ENCODE results near the gene CD300LG. TPM values are rescaled to one million over a fixed set of nuclear protein-coding genes. Genes with fewer than 3 reads are reported as not detected.
A peak's percentile ranks its signal among the peaks of the same experiment; 100 is the strongest.

Gene CD300LG
- polyA plus RNA-seq, 3 donors = not detected

- H3K27me3 Mint-ChIP-seq (ENCODE audit: low read depth in 3 of 3) = peaks cover 5 to 13% (median 5%) of the 10 kb centered on the region in 3 donors
Measured at GRCh38 chr17:43854498-43854897, 7.5 kb downstream of the CD300LG start.

GRCh38 chr17:43855061-43855460 is 8.1 kb downstream of the CD300LG start:
- no peak overlapping the region for H3K9ac ChIP-seq (ENCODE audit: insufficient read depth, low read length, poor library complexity, severe bottlenecking)
- H3K4me1 ChIP-seq (ENCODE audit: control insufficient read depth in 1 of 2, insufficient read depth in 2 of 2, low read length in 2 of 2) = no peaks in the 10 kb centered on the region
- no peaks in the 10 kb centered on the region for H3K36me3 ChIP-seq (replicated peaks in 1 of 2; ENCODE audit: control insufficient read depth in 1 of 2, insufficient read depth in 2 of 2, low read length in 2 of 2)
- Mint-ChIP-seq H3K27ac (peak overlapping the region in 1 of 7 donors; percentile 16), H3K9me3 (peaks cover 0 to 9% (median 2%) of the 10 kb centered on the region in 7 donors), H3K4me1 (peaks cover 9% of the 10 kb centered on the region), H3K36me3 (no peaks in the 10 kb centered on the region), H3K27me3 (ENCODE audit: low read depth in 3 of 3) (peaks cover 5 to 15% (median 5%) of the 10 kb centered on the region in 3 donors), H3K4me3 (no peak overlapping the region)
- intact Hi-C loops (cut with micrococcal nuclease) = no loop called here
- no peak overlapping the region for H3K27ac ChIP-seq (ENCODE audit: low read depth in 1 of 2, low read length in 2 of 2)
- no peak for TF ChIP-seq CTCF (IDR thresholded peaks at IDR 0.05)
- no peaks in the 10 kb centered on the region for H3K27me3 ChIP-seq (ENCODE audit: control insufficient read depth in 2 of 2, insufficient read depth in 2 of 2, low read length in 2 of 2)
- H3K9me3 ChIP-seq (replicated peaks in 1 of 2; ENCODE audit: control insufficient read depth in 1 of 2, insufficient read depth in 1 of 2, low read length in 2 of 2) = peaks cover 0 to 7% of the 10 kb centered on the region in 2 donors
- no peak overlapping the region for H3K4me3 ChIP-seq (replicated peaks in 1 of 3; ENCODE audit: low read depth in 2 of 3, low read length in 3 of 3)
- H3K4me2 ChIP-seq (replicated peaks; ENCODE audit: extremely low read depth, low read length, poor library complexity, severe bottlenecking) = no peak overlapping the region
- H4K20me1 ChIP-seq (ENCODE audit: insufficient read depth, low read length) = no peaks in the 10 kb centered on the region
- no peaks in the 10 kb centered on the region for H3K79me2 ChIP-seq (ENCODE audit: insufficient read depth, low read length)
- WGBS (ENCODE audit: insufficient coverage) = 98% methylated on average over 7 of the region's 9 CpGs
- no peak for DNase-seq
- H2AFZ ChIP-seq (ENCODE audit: insufficient read depth, low read depth, low read length, poor library complexity, severe bottlenecking) = no peak overlapping the region

More at GRCh38 chr17:43854498-43854897, 7.5 kb downstream of the CD300LG start:
- H3K79me2 ChIP-seq (ENCODE audit: insufficient read depth, low read length) = no peaks in the 10 kb centered on the region
- peaks cover 0 to 7% of the 10 kb centered on the region in 2 donors for H3K9me3 ChIP-seq (replicated peaks in 1 of 2; ENCODE audit: control insufficient read depth in 1 of 2, insufficient read depth in 1 of 2, low read length in 2 of 2)
- Mint-ChIP-seq H3K4me3 (no peak overlapping the region), H3K4me1 (peaks cover 9% of the 10 kb centered on the region), H3K36me3 (no peaks in the 10 kb centered on the region), H3K27ac (no peak overlapping the region), H3K9me3 (peaks cover 0 to 9% (median 2%) of the 10 kb centered on the region in 7 donors)
- no peak overlapping the region for H3K4me3 ChIP-seq (replicated peaks in 1 of 3; ENCODE audit: low read depth in 2 of 3, low read length in 3 of 3)
- no peaks in the 10 kb centered on the region for H4K20me1 ChIP-seq (ENCODE audit: insufficient read depth, low read length)
- H3K4me1 ChIP-seq (ENCODE audit: control insufficient read depth in 1 of 2, insufficient read depth in 2 of 2, low read length in 2 of 2) = no peaks in the 10 kb centered on the region
- no peak overlapping the region for H3K27ac ChIP-seq (ENCODE audit: low read depth in 1 of 2, low read length in 2 of 2)
- no peak overlapping the region for H3K4me2 ChIP-seq (replicated peaks; ENCODE audit: extremely low read depth, low read length, poor library complexity, severe bottlenecking)
- no peaks in the 10 kb centered on the region for H3K27me3 ChIP-seq (ENCODE audit: control insufficient read depth in 2 of 2, insufficient read depth in 2 of 2, low read length in 2 of 2)
- intact Hi-C loops (cut with micrococcal nuclease) = no loop called here
- no peak overlapping the region for H2AFZ ChIP-seq (ENCODE audit: insufficient read depth, low read depth, low read length, poor library complexity, severe bottlenecking)
- WGBS (ENCODE audit: insufficient coverage) = 95% methylated on average over 2 of the region's 8 CpGs
- no peak for TF ChIP-seq CTCF (IDR thresholded peaks at IDR 0.05)
- H3K36me3 ChIP-seq (replicated peaks in 1 of 2; ENCODE audit: control insufficient read depth in 1 of 2, insufficient read depth in 2 of 2, low read length in 2 of 2) = no peaks in the 10 kb centered on the region
- DNase-seq = no peak
- H3K9ac ChIP-seq (ENCODE audit: insufficient read depth, low read length, poor library complexity, severe bottlenecking) = no peak overlapping the region
